OCI-LY1 (cell line): ENCODE data around the gene CFAP77.

ENCODE experiments used
- H2AFZ ChIP-seq: fragments of 200-600 bp; sonication (generic), shearing (Covaris generic); 2 replicates; pipeline ENCODE4 v1.6.0; 2014; ENCODE audit warnings: antibody characterized with exemption, mild to moderate bottlenecking, low read length
- H3F3A ChIP-seq: fragments of 200-600 bp; sonication (generic), shearing (Covaris generic); 2 replicates; pipeline ENCODE4 v1.6.0; 2014; ENCODE audit warnings: mild to moderate bottlenecking, antibody characterized with exemption, low read length, moderate library complexity; ENCODE audit not compliant: insufficient read depth
- H3K27ac ChIP-seq: fragments of 200-600 bp; sonication (generic); 2 replicates; pipeline ENCODE4 v1.5.1; 2014; ENCODE audit warnings: low read length, mixed run types, mild to moderate bottlenecking, low read depth; ENCODE audit not compliant: poor library complexity, severe bottlenecking
- H3K27me3 ChIP-seq: fragments of 200-600 bp; sonication (generic); 2 replicates; pipeline ENCODE4 v1.6.0; 2014; ENCODE audit warnings: antibody characterized with exemption, mild to moderate bottlenecking, low read length, moderate library complexity; ENCODE audit not compliant: insufficient read depth
- H3K36me3 ChIP-seq: fragments of 200-600 bp; sonication (generic); 2 replicates; pipeline ENCODE4 v1.6.1; 2014; ENCODE audit warnings: mild to moderate bottlenecking, antibody characterized with exemption, low read length, moderate library complexity, mixed read lengths; ENCODE audit not compliant: insufficient read depth
- H3K4me1 ChIP-seq: fragments of 200-600 bp; sonication (generic); 2 replicates; pipeline ENCODE4 v1.5.1; 2014; ENCODE audit warnings: mild to moderate bottlenecking, low read length, moderate library complexity; ENCODE audit not compliant: insufficient read depth, severe bottlenecking
- H3K4me2 ChIP-seq: fragments of 200-600 bp; sonication (generic), shearing (Covaris generic); 2 replicates; pipeline ENCODE4 v1.6.1; 2014; ENCODE audit warnings: low read length
- H3K4me3 ChIP-seq: fragments of 200-600 bp; sonication (generic); 2 replicates; pipeline ENCODE4 v1.5.1; 2014; ENCODE audit warnings: low read length, low read depth, mild to moderate bottlenecking, mixed read lengths; ENCODE audit not compliant: poor library complexity, severe bottlenecking
- H3K79me2 ChIP-seq: fragments of 200-600 bp; shearing (Covaris generic); 2 replicates; pipeline ENCODE4 v1.6.1; 2016; ENCODE audit warnings: mixed run types, low read length, mixed read lengths; ENCODE audit not compliant: insufficient read depth
- H3K9ac ChIP-seq: fragments of 200-600 bp; sonication (generic), shearing (Covaris generic); 2 replicates; pipeline ENCODE4 v1.6.1; 2014; ENCODE audit warnings: mild to moderate bottlenecking, low read length, mixed read lengths
- H3K9me2 ChIP-seq: fragments of 200-600 bp; sonication (generic), shearing (Covaris generic); 2 replicates; pipeline ENCODE4 v1.6.1; 2014; ENCODE audit warnings: low read depth, mild to moderate bottlenecking, low read length, mixed read lengths
- H3K9me3 ChIP-seq: fragments of 200-600 bp; shearing (Covaris generic); 2 replicates; pipeline ENCODE4 v1.6.1; 2014; ENCODE audit warnings: low read length, mixed read lengths
- H4K20me1 ChIP-seq: fragments of 200-600 bp; sonication (generic), shearing (Covaris generic); 2 replicates; pipeline ENCODE4 v1.6.0; 2016; ENCODE audit warnings: mild to moderate bottlenecking, low read length; ENCODE audit not compliant: insufficient read depth
- CTCF ChIP-seq: fragments of 200-600 bp; sonication (generic), shearing (Covaris generic); IDR thresholded peaks from 2 replicates; pipeline ENCODE4 v1.5.1; 2017; ENCODE audit warnings: mild to moderate bottlenecking, antibody characterized with exemption, low read length, moderate library complexity, mixed read lengths
- EZH2 ChIP-seq: fragments of 200-600 bp; sonication (generic), shearing (Covaris generic); IDR thresholded peaks from 2 replicates; pipeline ENCODE4 v1.8.0; 2017; ENCODE audit warnings: borderline replicate concordance, mixed run types, mild to moderate bottlenecking, antibody characterized with exemption, low read length, moderate library complexity, mixed read lengths

CFAP77 gene

GRCh38 chr9:132430998-132431397 lies 21.0 kb downstream of the CFAP77 start:
- TF ChIP-seq CTCF (no peak), EZH2 (no peak)
- Histone ChIP-seq H3F3A (no peaks in the 10 kb centered on the region), H4K20me1 (no peaks in the 10 kb centered on the region), H3K4me1 (no peaks in the 10 kb centered on the region), H3K4me2 (no peak overlapping the region), H3K9me2 (no peaks in the 10 kb centered on the region), H3K4me3 (no peak overlapping the region), H3K36me3 (no peaks in the 10 kb centered on the region), H3K27me3 (0 out of 2 replicates have a peak, but pooled peaks cover 2% of the 10 kb centered on the region), H3K9ac (no peak overlapping the region), H3K27ac (no peak overlapping the region), H2AFZ (no peak overlapping the region), H3K79me2 (no peaks in the 10 kb centered on the region), H3K9me3 (no peaks in the 10 kb centered on the region)

- Histone ChIP-seq H3K9me2 (no peaks in the 10 kb centered on the region), H3K4me2 (no peak overlapping the region), H4K20me1 (no peaks in the 10 kb centered on the region), H3K9me3 (no peaks in the 10 kb centered on the region), H3K4me3 (no peak overlapping the region), H3K36me3 (no peaks in the 10 kb centered on the region), H3K9ac (no peak overlapping the region), H3K27me3 (no peaks in the 10 kb centered on the region), H3F3A (no peaks in the 10 kb centered on the region), H3K4me1 (no peaks in the 10 kb centered on the region), H3K79me2 (no peaks in the 10 kb centered on the region), H3K27ac (no peak overlapping the region), H2AFZ (no peak overlapping the region)
- TF ChIP-seq EZH2 (no peak), CTCF (no peak)
Observed at GRCh38 chr9:132434881-132435280, 24.9 kb downstream of the CFAP77 start.

- TF ChIP-seq CTCF = no peak
- no peak for TF ChIP-seq EZH2
- H3K27ac ChIP-seq = no peak overlapping the region
- no peak overlapping the region for H3K4me2 ChIP-seq
- no peaks in the 10 kb centered on the region for H3K79me2 ChIP-seq
- no peaks in the 10 kb centered on the region for H3K4me1 ChIP-seq
- no peaks in the 10 kb centered on the region for H3K27me3 ChIP-seq
- no peaks in the 10 kb centered on the region for H3K9me2 ChIP-seq
- H3F3A ChIP-seq = no peaks in the 10 kb centered on the region
- H4K20me1 ChIP-seq = no peaks in the 10 kb centered on the region
- no peak overlapping the region for H3K4me3 ChIP-seq
- H3K9me3 ChIP-seq = no peaks in the 10 kb centered on the region
- H3K36me3 ChIP-seq = no peaks in the 10 kb centered on the region
- H3K9ac ChIP-seq = no peak overlapping the region
- no peak overlapping the region for H2AFZ ChIP-seq
Observed at GRCh38 chr9:132439153-132439552, 29.1 kb downstream of the CFAP77 start.
